ENCODE results near the gene SETDB1. TPM values are rescaled to one million over a fixed set of nuclear protein-coding genes. Genes with fewer than 3 reads are reported as not detected.
"Not testable (repeated sequence)": the region's sequence is repeated elsewhere in the genome, so short reads cannot be mapped to it uniquely, and the experiment has no call there.

Gene SETDB1
- polyA plus RNA-seq, 10 donors: 25.0 to 54.8 (median 36.6) TPM

DNA sequence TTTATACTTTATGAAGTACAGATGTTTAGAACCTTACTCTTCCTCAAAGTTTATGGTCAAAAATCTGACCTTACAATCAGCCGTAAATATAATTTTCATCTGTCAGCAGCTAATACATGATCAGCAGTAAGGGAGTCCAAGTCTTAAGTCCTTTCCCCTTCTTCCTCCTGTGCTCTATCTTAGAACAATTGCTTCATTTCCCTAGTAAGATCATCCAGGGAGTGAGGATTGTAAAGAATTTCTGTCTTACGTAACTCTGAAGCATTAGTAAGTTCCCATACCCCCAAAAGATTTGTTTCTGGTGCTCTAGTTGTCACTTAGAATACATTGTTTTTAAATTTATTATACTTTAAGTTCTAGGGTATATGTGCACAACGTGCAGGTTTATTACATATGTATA, 2.1 kb downstream of the SETDB1 start:
- DNase-seq: no peak

DNA sequence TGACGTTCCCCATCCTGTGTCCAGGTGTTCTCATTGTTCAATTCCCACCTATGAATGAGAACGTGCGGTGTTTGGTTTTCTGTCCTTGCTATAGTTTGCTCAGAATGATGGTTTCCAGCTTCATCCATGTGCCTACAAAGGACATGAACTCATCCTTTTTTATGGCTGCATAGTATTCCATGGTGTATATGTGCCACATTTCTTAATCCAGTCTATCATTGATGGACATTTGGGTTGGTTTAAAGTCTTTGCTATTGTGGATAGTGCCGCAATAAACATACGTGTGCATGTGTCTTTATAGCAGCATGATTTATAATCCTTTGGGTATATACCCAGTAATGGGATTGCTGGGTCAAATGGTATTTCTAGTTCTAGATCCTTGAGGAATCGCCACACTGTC, 2.6 kb downstream of the SETDB1 start:
- DNase-seq: not testable (repeated sequence)

DNA sequence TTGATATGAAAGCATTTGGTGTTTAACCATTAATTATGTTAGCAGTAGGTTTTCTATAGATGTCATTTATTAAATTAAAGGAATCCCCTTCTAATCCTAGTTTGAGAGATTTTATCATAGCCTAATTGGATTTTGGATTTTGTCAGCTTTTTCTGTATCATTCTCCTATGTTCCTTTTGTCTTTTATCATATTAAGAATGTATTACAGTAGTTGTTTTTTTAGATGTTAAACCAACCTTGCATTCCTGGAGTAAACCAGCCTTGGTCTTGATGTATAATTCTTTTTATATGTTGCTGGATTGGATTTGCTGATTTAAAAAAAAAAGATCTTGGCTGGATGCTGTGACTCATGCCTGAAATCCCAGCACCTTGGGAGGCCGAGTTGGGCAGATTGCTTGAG, 5.6 kb downstream of the SETDB1 start:
- DNase-seq: peak in 1 of 3 donors; percentile 29

DNA sequence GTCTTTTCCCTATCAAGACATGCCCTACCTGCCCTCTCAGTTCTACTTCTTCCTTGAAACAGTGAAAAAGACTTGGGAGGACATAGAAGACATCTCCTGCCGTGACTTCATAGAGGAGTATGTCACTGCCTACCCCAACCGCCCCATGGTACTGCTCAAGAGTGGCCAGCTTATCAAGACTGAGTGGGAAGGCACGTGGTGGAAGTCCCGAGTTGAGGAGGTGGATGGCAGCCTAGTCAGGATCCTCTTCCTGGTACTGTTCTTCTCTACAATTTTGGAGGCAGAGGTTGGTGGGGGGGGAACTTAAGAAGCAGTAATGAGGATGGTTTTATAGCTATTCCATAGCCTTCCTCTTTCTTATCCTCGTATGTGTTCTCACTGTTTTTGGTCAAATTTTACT, 18.7 kb downstream of the SETDB1 start:
- no peak for DNase-seq

DNA sequence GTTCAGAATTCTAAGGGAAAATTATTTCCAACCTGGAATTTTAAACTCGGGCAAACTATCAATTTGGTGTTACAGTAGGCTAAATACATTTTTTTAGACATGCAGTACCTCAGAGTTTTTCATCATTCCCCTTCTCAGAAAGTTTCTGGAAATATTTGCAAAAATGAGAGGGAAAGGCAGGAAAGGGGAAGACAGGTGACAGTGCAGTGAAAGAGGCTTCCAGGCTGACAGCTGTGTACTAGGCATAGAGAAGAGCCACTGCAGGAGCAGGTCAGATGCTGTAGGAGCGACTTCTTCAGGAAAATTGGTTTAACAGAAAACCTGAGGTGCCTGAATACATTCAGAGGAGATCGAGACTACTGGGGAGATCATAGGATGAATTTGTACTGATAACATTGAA, 28.5 kb downstream of the SETDB1 start:
- DNase-seq: no peak

DNA sequence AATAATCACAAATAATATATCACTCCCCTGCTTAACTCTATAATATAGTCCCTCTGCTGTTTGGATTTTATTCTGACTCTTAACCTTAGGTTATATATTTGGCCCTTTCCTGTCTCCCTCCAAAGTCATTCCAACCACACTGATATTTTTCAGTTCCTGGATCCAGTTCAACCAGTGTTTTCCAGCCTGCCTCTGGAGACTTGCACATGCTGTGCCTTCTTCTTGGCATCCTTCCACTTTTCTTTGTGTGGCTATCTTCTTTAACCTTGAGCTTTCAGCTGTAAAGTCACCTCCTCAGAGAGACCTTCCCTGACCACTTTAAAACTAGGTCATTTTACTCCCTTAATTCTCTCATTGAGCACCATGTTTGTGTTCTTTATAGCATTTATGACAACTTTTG, 29.1 kb downstream of the SETDB1 start:
- DNase-seq: no peak

DNA sequence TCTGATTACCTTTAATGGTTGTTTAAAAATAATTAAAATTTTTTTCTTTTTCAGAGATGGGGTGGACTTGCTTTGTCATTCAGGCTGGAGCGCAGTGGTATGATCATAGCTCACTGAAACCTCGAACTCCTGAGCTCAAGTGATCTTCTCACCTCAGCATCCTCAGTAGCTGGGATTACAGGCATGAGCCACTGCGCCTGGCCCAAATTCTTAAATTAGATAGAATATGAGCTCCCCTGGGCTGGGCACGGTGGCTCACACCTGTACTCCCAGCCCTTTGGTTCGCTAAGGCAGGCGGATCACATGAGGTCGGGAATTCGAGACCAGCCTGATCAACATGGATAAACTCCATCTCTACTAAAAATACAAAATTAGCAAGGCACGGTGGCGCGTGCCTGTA, 31.5 kb downstream of the SETDB1 start:
- DNase-seq: no peak

DNA sequence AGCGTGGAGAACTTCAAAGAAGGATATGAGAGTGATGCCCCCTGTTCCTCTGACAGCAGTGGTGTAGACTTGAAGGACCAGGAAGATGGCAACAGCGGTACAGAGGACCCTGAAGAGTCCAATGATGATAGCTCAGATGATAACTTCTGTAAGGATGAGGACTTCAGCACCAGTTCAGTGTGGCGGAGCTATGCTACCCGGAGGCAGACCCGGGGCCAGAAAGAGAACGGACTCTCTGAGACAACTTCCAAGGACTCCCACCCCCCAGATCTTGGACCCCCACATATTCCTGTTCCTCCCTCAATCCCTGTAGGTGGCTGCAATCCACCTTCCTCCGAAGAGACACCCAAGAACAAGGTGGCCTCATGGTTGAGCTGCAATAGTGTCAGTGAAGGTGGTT, 34.5 kb downstream of the SETDB1 start:
- DNase-seq: no peak

DNA sequence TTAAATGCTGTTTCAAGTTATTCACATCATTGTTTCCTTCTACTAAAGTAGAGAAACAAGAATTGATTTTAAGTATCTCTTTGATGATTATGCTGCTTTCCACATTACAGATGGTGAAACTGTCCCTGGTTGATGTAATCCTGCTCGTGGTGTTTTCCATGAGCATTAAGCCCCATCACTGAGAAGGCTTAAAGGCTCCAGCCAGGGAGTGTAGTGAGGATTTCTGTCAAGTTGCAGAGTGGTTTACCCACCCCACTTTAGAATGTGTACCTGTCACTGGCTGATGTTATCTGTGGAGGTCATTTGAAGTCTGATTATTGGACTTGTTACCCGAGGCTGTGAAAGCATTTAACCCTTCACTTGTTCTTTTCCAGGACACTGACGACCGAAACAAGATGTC, 35.6 kb downstream of the SETDB1 start:
- no peak for DNase-seq

DNA sequence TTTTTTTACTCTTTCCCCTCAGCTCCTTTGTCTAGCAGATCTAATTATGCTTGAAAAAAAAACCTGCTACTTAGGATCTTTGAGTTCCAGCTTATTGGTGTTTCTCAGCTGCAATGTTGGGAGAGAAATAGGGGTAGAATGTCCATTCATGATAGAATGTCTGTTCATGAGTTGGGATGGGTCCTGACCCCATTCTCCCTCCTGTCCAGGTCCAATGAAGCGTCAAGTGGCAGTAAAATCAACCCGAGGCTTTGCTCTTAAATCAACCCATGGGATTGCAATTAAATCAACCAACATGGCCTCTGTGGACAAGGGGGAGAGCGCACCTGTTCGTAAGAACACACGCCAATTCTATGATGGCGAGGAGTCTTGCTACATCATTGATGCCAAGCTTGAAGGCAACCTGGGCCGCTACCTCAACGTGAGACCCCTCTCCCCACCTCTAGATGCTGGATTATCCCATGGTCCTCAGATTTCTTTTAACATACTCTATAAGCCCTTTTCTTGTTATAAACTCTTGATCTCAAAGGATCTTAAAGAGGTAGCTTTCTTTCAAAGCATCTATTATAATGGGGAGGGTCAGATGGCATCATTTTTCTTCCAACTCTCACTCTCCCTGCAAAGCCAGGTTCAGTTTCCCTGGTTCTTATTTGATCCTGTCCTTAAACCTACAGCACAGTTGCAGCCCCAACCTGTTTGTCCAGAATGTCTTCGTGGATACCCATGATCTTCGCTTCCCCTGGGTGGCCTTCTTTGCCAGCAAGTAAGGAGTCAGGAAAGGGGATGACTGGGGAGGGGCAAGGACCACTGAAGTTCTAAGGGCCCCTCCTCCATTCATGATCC, 37.4 kb downstream of the SETDB1 start:
- DNase-seq: no peak

DNA sequence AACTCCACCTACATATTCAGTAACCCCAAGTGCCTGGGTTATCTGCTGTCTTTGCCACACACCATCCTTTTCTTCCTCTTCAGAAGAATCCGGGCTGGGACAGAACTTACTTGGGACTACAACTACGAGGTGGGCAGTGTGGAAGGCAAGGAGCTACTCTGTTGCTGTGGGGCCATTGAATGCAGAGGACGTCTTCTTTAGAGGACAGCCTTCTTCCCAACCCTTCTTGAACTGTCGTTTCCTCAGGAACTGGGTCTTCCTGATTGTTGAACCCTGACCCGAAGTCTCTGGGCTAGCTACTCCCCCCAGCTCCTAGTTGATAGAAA, 38.0 kb downstream of the SETDB1 start:
- no peak for DNase-seq

DNA sequence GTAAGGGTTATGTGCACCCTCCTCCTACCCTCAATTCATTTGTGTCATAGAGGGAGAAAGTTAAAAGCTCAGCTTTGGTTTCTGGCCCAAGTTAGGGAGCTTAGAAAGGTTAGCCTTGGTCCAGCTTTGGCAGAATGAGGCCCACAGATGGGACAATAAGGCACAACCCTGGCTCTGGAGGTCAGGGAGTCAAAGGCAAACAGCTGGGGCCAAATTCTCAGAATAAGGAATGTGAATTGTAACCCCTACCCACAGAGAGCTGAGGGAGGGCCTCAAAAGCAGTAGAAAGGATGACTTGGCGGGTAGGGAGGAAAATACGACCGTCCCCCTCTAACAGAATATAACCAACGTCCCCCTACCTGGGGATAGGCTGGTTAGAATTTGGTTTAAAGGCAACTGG, 39.4 kb downstream of the SETDB1 start:
- no peak for DNase-seq

DNA sequence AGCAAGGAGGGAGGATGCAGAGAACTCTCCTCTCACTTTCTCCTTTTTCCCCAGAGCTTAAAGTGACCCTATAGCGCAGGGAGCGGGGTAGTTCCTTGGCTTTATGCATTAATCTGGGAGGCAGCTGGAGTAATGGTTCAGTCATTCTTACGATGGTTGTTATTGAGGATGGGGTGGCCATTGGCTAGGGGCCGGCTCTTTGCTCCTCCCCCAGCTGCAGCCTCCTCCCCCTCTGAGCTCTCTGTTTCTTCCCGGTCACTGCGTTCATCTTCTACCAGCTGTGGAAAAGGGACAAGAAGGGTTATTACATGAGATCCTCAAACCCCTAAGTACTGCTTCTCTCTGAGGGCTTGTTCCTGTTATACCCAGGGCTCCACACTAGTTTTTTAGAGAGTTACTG, 39.8 kb downstream of the SETDB1 start:
- DNase-seq: no peak

DNA sequence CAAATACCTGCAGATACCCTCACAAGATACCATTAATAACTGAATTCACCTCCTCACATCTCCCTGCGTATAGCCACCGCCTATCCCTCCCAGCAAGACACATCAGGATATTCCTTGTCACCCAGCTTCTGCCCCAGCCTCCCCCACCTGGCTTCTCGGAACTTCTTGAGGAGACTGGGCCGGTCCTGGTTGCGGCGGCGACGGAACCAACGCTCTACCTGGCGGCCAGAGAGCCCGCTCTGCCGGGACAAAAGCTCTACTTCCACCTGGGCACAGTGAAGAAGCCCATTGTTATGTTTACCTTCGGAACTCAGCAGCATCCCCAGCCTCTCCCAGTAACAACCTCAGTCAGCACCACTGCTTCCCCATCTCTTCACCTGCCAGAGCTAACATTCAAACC, 41.8 kb downstream of the SETDB1 start:
- DNase-seq: no peak

DNA sequence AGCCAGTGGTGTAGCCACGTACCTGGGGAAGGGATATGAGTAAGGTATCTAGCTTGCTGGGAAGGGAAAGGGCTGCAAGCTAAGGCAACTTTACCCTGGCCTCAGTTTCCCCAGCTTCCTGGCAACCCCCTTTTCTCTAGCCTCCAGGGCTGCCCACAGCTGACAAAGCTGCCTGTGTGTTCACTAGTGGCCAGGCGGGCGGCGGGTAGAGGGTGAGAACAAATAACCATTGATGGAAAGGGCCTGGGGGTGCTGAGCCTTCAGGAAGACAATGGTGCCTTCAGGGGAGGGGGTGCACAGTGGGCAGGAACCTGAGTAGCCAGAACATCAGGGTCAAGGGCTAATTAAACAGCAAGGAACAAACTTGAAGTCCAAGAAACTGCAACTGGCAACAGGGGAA, 42.3 kb downstream of the SETDB1 start:
- DNase-seq: no peak

DNA sequence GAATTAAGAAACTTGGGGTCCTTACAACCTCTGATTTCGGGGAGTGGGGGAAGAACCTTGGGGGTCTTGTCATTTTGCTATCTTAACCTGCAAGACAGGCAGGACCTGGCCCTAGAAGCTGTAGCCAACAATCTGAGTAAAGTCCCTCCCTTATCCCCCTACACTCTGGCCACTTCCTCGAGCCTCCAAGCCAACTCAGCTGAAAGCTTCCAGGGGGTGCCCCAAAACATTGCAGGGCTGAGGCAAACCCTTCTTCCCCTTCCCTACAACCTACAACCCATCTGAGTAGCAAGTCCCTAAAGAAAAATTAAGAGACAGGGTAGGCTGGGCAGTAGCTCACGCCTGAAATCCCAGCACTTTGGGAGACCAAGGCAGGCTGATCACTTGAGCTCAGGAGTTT, 43.5 kb downstream of the SETDB1 start:
- DNase-seq: no peak

DNA sequence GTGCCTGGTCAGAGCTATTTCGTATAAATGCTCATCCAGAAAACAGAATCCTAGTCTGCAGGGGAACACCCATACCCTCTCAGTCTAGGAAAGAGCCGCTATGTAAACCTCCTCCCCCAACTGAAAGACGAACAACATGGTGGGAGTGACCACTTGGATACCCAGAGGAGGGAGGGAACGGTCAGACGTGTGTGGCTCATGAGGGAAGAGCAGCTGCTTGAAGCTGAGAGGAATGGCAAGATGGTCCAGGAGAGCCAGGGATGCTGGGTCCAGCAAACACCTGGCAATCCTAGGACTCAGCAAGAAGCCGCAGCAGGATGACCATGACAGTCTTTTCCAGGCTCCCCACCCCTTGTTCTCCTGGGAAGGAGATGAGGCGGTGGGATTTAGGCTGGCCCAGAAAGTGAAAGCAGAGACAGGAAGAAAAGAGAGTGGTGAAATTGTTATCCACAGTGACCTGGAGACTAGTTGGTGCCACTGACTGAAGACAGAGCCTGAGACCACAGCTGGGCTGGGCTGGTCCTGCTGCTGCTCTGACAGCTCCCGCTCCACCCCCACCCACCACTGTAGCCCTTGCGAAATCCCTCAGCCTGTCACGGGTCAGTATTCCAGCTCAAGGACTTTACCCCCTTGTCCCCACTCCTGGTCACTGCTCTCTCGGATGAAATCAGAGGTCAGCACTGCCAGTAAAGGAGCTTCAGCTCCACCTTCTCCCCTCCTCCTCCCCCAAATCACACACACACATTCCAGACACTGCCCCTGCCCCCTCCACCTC, 44.8 kb downstream of the SETDB1 start:
- peak in 1 of 3 donors; percentile 39 for DNase-seq

DNA sequence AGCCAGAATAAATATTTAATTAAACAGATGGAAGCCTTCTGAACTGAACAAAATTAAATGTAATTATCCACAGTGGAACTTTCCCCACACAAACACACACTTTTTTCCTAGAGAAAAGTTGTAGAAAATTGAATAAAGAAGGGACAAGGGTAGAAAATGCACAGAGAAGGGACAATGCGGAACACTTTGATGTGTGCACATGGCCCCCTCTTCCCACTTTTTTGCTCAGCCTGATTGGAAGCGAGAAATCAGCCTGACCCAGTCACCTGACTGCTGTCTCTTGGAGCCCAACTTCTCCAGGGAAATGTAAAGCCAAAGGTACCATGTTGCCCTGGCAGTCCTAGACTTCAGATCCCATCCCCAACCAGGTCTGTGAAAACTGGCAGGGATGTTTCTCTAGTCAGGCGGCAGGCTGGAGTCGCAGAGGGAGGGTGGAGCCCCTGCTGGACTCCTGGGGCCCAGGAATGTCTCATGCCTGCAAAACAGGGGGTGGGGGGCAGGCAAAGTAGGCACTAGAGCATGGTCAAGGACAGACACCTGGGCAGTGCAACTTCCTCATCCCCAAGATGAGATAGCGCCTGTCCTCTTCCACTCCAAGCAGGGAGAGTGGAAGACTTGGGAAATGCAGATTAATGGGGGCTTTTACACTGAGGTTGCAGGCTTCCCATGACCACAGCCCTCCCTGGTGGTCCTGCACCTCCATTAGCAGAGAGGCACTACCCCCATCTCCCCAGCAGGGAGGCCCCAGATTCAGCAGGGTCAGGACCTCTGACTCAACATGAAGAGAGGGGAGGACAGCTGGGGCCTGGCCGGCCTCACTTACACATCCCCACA, 45.6 kb downstream of the SETDB1 start:
- no peak for DNase-seq

DNA sequence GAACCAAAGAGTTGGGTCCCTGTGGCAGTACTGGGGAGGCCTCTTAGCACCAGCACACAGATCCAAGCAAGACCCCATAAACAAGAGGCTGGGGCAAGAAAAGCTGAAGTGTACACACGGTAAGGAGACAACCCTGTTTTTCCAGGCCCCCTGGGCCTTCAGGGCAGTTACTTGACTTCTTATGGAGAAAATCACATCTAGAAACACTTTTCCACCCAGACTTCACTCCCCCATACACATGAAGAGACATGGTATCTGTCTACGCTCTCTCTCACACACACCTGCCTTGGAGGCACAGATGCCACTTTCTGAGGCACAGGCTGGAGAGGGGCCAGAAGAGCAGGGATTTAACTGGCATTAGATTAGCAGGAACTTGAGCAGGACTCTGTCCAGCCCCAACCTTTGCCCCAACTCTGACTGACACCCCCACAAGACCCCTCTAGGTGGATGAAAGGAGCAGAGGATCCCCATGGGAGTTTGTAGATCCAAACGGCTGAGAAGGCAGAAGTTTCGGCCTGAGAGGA, 46.3 kb downstream of the SETDB1 start:
- no peak for DNase-seq

DNA sequence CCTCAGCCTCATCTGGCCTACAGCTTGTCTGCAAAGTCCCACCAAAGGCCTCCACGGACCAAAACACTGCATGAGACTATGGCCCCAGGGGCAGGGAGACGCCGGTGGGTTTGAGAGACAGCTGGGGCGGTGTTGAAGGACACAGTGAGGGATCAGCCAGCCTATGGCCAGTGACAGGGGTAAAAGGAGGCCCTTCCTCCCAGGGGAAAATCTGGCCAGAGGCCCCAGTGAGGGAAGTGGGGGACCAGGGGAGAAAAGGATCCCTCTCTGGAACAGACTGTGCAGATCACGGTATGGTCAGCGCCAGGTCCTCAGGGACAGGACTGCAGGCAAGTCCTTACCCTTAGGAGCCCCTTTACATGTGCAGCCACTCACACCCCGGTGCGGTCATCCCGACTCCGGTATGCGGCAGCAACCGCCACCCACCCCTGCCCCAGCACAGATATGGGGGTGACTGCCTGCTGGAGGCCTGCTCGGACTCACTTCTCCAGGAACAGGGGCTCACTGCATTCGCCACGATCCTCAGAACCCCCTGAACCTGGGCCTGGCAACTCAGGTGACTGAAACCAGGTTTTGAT, 47.2 kb downstream of the SETDB1 start:
- peak in 1 of 3 donors; percentile 25 for DNase-seq

DNA sequence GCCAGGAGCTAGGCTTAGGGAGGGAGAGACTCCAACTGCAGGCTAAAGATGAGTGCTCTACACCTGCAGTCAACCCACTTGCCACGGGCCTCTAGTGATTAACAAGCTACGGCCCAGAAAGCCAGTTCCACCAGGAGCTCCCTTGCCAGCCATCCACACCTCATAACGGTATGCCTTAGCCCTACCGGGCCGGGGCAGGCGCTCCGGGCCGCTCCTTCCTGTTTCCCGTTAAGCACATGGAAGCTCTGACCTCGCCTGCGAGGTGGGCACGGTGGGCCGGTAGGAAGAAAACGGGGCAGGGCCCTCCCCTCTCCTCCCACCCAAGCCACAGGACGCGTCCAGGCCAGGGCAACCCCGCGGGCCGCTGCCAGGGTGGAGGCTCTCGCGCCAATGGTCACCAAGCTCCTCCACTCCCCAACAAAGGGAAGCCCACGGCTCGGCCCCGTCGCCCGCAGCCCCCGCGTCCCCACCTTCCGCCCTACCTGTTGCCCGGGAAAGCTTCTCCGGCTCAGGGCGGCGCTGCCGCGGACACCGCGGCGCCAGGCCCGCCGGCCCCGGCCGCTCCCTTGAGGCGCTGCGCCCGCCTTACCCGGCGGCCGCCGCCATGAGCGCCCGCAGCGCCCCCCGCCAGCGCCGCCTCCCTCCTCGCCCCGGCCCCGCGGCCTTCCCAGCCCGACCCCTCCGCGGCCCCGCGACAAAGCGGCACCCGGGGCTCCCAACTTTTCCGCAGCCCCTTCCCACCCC, 47.8 kb downstream of the SETDB1 start:
- DNase-seq: peak in 1 of 3 donors; percentile 75

All from muscle of back (tissue), 11 donors.